ENCODE results near the gene EFCAB9. TPM values are rescaled to one million over a fixed set of nuclear protein-coding genes. Genes with fewer than 3 reads are reported as not detected.

The EFCAB9 gene
- total and polyA plus RNA-seq, 2 of the 8 experiments (the other 6 are each of a cell fraction or from before 2014, with no cell fraction given): not detected

- no peaks in the 10 kb centered on the region; a peak in 1 of 7 replicates for H3K4me1 ChIP-seq (replicated peaks in 1 of 4; ENCODE audit: control insufficient read depth in 3 of 4, insufficient read depth in 4 of 4, low read length in 3 of 4)
- H3K79me2 ChIP-seq (ENCODE audit: control insufficient read depth in 1 of 2, insufficient read depth in 2 of 2, low read length in 2 of 2): no peaks in the 10 kb centered on the region
- no peak overlapping the region for H3K27ac ChIP-seq (ENCODE audit: low read depth, low read length)
- H4K91ac ChIP-seq (replicated peaks; ENCODE audit: insufficient read length, low read length): no peak overlapping the region
- H3K27me3 ChIP-seq (replicated peaks in 1 of 4; ENCODE audit: control insufficient read depth in 3 of 4, extremely low read depth in 1 of 4, insufficient read depth in 3 of 4, low read length in 3 of 4): no peaks in the 10 kb centered on the region
- DNase-seq (ENCODE audit: low read depth in 1 of 2, low spot score in 2 of 2) (no peak), FAIRE-seq (no peak)
- no peak overlapping the region for H2BK12ac ChIP-seq (ENCODE audit: low read depth, low read length)
- H4K8ac ChIP-seq (ENCODE audit: extremely low read depth, insufficient read depth, low read length): no peak overlapping the region
- H3K4ac ChIP-seq (replicated peaks; ENCODE audit: insufficient read length, low read depth, low read length): no peak overlapping the region
- no peak overlapping the region for H2AFZ ChIP-seq (ENCODE audit: low read length)
- no peak overlapping the region for H3K4me2 ChIP-seq (ENCODE audit: insufficient read depth in 1 of 2, low read depth in 2 of 2, low read length in 2 of 2)
- no peak overlapping the region for H2BK120ac ChIP-seq (replicated peaks; ENCODE audit: low read depth, low read length)
- CTCF ChIA-PET (ENCODE audit: partially characterized antibody): interaction anchor here (0.6 to 5.6 kb wide), 9 partner anchors 9 to 178 kb away, joined by 3 to 42 read pairs (median 3); partner anchors contain the start of gene STK10
- no peak overlapping the region for H3K14ac ChIP-seq (ENCODE audit: insufficient read length)
- no peak overlapping the region for H2BK5ac ChIP-seq (ENCODE audit: low read depth, low read length)
- H3K9me3 ChIP-seq (ENCODE audit: insufficient read depth in 2 of 2, low read depth in 1 of 2, low read length in 1 of 2): no peaks in the 10 kb centered on the region
- no peak overlapping the region for H2BK20ac ChIP-seq (ENCODE audit: low read length)
- no peak overlapping the region for H3K18ac ChIP-seq (ENCODE audit: extremely low read depth, low read length)
- H3K4me3 ChIP-seq (ENCODE audit: extremely low read depth in 1 of 4, insufficient read depth in 2 of 4, low read depth in 3 of 4, low read length in 4 of 4): no peak overlapping the region
- H2BK15ac ChIP-seq (ENCODE audit: low read length): no peak overlapping the region
- no peaks in the 10 kb centered on the region for H3K23me2 ChIP-seq (ENCODE audit: low read depth, low read length)
- H3K79me1 ChIP-seq (ENCODE audit: low read depth, low read length): peaks cover 5% of the 10 kb centered on the region; the same call in 1 of the 2 replicates
- no peak overlapping the region for H4K5ac ChIP-seq (ENCODE audit: insufficient read length, low read depth, low read length)
- 93% methylated on average over 5 of the region's 5 CpGs; no CpG with 5 or more reads in 1 of the 2 experiments for WGBS, 2 experiments (ENCODE audit: extremely low coverage in 1 of 2, insufficient coverage in 1 of 2, insufficient read length in 1 of 2, insufficient replicate concordance in 2 of 2, low coverage in 1 of 2, low lambda C conversion rate in 2 of 2, missing lambda C conversion rate in 1 of 2)
- no peak overlapping the region for H3K23ac ChIP-seq (ENCODE audit: insufficient read length)
- H4K20me1 ChIP-seq (replicated peaks in 1 of 2; ENCODE audit: control insufficient read depth in 1 of 2, insufficient read depth in 2 of 2, low read length in 2 of 2): no peaks in the 10 kb centered on the region
- no peak overlapping the region for H3K56ac ChIP-seq (replicated peaks; ENCODE audit: insufficient read length, low read depth, low read length)
- no peak overlapping the region for H2AK5ac ChIP-seq (ENCODE audit: low read depth, low read length)
- POLR2A ChIA-PET (ENCODE audit: partially characterized antibody): interaction anchor here (1.5 kb wide), 1 partner anchor 28 kb away, joined by 4 read pairs; no protein-coding TSS in a partner anchor
- no peak overlapping the region for H3K9ac ChIP-seq (replicated peaks in 1 of 4; ENCODE audit: extremely low read depth in 1 of 4, low read depth in 3 of 4, low read length in 3 of 4)
- no peaks in the 10 kb centered on the region for H3K36me3 ChIP-seq (ENCODE audit: control insufficient read depth in 2 of 4, insufficient read depth in 4 of 4, low read length in 3 of 4)
- no peak for TF ChIP-seq TAF1 (IDR thresholded peaks at IDR 0.05; ENCODE audit: low read depth, low read length)
- no peak for TF ChIP-seq SAP30 (IDR thresholded peaks at IDR 0.05; ENCODE audit: insufficient read depth, insufficient replicate concordance, low read length)
- TF ChIP-seq CBX5 (IDR thresholded peaks at IDR 0.05; ENCODE audit: low read depth, low read length): no peak
- TF ChIP-seq SIN3A (conservative IDR thresholded peaks at IDR 0.05 in 1 of 2, IDR thresholded peaks at IDR 0.05 in 1 of 2; ENCODE audit: low read depth in 1 of 2, low read length in 2 of 2): no peak
- TF ChIP-seq BACH1 (IDR thresholded peaks at IDR 0.05; ENCODE audit: low read length): no peak
- no peak for TF ChIP-seq KDM1A (IDR thresholded peaks at IDR 0.05; ENCODE audit: borderline replicate concordance, low read length)
- no peak for TF ChIP-seq CTCF (IDR thresholded peaks at IDR 0.05; ENCODE audit: control extremely low read depth in 1 of 3, insufficient read depth in 1 of 3, low read depth in 1 of 3, low read length in 3 of 3)
- no peak for TF ChIP-seq JUN (IDR thresholded peaks at IDR 0.05; ENCODE audit: low read depth, low read length)
- no peak for TF ChIP-seq PHF8 (conservative IDR thresholded peaks at IDR 0.05; ENCODE audit: low read depth, low read length)
Observed at GRCh38 chr5:172162323-172162986, 31.5 kb upstream of the EFCAB9 start.

All from H1 (cell line).